ENCODE measurements around the gene TAGLN2.

Gene TAGLN2

DNA sequence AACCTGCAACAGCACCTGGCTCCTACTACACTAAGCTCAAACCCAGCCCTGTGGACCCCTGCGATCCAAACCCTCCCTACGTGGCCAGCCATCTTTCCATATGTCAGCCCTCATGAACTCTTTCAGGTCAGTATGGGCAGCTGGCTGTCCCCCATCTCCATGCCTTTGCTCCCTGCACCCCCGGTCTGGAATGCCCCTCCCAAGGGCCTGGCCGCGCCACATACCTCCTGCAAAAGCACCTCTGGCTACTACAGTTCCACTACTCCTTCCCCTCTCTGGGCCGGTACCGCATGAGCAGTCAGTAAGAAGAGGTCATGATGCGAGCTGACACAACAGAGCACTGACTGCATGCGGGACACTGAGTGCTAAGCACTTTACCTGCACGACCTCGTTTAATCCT lies 10.0 kb upstream of the TAGLN2 start:
- DNase-seq (ENCODE audit: low read depth) = no peak

DNA sequence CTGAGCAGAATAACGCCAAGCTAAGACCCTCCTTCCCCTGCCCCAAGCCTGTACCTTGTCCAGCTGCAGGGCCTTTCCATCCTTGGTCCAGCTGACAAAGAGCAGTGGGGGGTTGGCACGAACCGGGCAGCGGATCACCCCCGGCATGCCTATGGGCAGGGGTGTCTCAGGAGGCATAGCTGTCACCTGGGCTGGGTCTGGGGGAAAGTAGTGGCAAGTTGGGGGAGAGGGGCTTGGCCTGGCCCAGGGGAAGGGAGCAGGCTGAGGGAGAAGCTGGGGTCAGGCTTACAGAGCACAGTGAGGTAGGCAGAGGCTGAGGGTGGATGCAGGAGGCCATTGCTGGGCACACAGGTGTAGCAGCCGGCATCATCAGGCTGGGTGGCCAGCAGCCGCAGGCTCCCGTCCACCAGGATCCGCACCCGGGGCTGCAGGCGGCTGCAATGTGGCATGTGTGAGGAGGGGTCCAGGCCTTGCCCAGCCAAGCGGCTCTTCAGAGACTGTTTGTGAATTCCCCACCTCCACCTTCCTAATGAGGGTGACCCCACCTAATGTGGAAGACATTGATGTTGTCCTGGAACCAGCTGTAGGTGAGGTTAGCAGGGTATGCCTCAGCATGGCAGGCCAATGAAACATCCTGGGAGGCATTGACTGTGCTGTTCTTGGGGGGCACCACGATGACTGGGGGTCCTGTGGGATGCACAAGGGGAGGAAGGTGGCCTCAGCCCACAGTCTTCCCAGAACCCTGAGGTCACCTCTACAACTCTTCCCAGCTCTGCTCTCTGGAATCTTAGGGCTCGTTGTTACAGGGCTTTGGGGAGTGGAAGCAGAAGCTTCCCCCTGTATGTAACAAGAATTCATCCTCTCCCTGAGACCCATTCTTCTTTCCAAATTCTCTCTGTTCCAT lies 9.1 kb upstream of the TAGLN2 start:
- no peak for DNase-seq (ENCODE audit: low read depth)

DNA sequence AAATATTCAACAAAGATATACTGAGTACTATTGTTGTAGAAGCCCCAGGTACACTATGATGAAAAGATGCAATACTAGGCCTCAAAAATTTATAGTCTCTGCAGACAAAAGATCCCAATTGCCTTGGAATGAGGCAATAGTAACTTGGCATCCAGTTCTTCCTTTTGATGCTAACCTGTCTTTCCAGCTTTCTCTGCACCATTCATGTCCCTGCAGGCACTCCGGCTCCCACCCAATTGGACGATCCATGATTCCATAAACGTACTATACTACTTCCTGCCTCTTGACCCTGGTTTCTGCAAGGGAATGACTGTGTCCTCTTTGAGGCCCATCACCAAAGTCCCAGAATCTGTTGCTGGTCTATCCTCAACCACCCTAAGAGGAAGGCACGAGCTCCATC lies 8.0 kb upstream of the TAGLN2 start:
- no peak for DNase-seq (ENCODE audit: low read depth)

DNA sequence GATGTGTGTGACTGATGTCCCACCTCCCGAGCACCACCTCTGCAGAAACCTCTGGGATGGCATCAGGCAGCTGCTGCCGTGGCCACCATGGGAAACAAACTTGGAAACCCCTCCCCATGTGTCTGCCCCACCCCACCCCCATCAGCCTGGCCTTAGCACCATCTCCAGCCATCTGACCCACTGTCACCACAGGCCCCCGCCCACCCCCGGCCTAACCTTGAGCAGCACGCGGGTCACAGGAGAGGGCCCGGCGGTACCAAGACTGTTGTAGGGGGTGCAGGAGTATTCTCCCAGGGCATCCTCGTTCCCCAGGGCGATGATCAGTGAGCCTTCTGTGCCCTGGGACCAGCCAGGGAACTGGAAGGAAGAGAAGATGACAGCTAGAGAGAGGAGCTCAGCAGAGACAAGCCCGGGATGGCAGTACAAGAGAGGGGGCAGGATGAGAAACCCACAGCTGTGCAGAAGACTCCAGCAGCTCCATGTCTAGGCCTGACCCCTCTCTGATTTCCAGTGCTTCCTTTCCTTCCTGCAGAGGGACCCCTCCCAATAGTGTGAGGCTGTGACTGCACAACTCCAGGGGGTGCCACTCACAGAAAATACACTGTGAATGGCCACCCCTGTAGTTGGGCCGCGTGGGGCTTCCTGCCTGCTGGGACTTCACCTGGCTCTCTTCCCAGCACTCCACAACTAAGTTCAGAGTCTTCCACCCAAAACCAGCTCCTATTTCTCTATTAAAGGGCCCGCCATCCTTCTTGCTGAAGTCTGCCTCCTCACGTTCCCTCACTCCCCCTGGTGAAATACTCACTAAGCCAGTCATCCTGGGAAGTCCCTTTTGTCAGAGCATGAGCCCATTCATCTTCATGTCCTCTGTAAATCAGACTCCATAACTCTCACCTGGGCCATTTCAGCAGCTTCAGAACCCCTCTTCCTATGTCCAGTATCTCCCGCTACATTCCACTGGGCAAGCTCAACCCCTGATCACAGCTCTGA lies 7.3 kb upstream of the TAGLN2 start:
- no peak for DNase-seq (ENCODE audit: low read depth)

DNA sequence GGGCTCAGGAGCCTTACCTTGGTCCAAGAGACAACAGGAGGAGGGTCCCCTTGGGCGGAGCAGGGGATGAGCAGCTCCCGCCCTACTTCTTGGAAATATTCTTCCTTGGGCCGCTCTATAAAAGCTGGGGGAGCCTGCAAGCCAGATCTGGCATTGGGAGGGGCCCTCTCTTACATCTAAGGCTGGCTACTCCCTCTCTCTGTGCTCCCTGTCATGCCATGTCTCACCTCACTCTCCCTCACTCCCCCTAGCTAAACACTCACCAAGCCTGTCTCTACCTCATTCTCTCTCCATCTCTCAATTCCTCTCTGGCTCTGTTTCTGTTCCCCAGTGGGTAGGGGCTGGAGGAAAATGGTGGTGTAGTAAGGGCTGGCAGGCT lies 6.5 kb upstream of the TAGLN2 start:
- no peak for DNase-seq (ENCODE audit: low read depth)

DNA sequence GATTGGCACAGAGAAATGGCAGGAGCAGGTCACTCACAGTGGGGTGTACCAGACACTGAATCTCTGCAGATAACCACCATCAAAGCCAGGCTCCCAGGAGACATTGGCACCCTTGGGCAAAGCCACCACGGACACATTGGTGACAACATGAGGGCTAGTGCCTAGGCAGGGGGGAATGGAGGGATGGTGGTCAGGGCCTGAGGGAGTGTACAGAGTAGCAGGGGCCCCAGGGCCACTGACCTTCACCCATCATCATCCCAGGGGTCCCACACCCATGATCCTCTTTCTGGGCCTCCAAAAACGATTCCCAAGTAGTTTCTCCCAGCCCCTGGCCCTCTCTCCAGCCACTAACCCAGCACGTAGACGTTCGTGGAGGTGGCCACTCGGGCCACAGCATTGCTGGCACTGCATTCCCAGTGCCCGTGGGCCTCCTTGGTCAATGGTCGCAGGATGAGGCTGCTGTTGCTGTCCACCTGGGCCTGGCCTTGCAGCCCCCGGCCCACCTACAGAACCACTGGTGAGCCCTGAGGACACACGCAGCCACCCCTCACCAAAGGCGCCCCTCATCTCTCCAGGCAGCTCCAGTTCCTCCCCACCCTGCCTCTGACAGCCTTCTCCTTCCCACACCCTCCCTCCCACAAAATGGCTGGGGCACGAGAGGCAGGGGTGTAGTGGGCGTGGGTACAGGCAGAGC lies 5.9 kb upstream of the TAGLN2 start:
- DNase-seq (ENCODE audit: low read depth) = no peak

DNA sequence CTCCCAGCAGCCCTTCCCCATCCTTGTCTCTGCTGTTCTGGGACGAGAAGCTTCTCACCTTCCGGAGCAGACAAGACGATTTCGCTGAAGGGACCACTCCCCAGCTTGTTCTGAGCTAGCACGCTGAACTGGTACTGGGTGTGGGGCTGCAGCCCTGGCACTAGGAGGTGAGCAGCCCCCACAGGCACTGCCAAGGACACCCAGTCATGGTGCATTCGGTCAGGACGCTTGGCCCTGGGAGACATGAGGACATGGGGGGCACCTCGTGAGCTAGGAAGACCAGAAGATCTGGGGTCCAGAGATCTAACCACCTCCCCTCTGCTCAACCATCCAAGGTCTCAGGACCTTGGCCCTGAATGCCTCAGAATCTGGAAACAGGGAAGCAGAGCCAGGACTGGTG lies 5.3 kb upstream of the TAGLN2 start:
- no peak for DNase-seq (ENCODE audit: low read depth)

DNA sequence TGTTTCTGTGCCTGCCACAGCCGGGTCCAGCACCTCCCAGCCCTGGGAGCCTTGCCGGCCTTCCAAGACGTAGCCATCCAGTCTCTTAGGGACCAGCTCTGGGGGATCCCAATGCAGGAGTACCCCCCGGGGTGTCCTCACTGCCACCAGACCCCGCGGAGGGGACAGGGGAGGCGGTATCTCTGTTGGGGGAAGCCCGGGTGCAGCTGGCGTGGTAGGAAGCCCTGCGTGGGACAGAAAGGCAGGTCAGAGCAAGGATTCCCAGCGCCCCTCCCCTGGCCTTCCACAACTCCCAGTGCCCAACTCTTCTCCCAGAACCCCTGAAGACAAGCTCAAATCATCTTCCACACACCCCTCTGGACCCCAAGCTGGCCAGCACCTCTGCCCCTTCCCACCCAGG lies 4.9 kb upstream of the TAGLN2 start:
- DNase-seq (ENCODE audit: low read depth) = no peak

DNA sequence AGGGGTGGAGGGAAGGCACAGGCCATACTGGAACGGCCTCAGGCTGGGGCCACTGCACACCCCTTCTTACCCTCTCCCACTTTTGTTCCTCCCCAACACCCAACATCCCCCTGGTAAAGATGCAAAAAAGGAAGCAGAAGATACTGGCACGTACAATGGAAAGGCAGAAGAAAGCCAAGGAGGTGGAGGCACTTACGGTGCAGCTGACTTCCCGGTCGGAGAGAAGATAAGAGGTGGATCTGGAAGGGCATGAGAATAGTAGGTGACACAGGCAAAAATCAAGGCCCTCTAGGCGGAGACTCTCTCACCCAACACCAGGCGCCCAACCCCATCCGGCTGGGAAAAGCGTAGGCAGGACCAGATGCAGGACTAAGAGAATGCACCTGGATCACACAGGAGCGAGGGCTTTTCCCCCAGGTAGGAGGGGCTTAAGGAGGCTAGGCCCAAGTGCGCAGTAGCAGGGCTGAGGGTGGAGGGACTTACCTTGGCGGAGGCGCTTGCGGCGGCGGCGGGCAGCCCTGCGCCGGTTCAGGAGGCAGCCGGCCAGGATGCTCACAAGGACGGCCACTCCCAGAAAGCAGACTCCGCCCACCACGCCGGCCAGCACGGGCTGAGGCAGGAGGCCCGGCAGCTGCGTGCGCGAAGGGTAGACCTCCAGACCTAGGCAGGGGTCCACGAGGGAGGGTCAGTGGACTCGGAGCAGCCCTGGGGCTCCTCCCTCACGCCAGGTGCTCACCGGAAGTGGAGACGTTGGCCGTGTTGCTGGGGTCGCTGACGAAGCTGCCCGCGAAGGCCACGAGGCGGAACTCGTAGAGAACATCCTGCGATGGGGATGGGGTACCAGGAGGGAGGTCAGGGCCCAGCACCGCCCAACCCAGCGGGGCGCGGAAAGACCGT lies 4.1 kb upstream of the TAGLN2 start:
- DNase-seq (ENCODE audit: low read depth) = no peak

DNA sequence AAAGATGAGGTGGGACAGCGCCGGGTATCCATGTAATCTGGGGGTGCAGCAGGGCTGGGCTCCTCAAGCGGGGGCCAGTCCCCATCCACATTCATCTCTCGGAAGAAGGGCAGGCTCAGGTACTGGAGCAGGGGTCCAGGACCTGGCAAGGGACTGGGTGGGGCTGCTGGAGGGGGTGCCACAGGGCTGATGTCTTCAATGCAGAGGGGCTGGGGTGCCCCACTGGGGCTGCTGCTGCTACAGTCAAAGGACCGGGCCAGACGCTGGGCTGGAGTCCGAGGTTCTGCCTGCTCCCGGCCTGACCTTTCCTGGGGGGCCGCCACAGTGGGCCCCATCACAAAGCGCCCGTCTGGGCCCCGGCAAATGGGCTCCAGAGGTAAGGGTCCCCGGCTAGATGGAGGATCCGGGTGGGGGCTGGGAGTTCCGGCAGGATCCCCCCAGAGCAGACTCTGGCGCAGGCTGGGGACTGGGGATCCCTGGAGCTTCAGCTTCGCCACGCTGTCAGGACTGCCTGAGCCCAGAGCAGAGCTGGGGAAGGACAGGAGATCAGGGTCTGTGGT lies 3.3 kb upstream of the TAGLN2 start:
- DNase-seq (ENCODE audit: low read depth) = no peak

DNA sequence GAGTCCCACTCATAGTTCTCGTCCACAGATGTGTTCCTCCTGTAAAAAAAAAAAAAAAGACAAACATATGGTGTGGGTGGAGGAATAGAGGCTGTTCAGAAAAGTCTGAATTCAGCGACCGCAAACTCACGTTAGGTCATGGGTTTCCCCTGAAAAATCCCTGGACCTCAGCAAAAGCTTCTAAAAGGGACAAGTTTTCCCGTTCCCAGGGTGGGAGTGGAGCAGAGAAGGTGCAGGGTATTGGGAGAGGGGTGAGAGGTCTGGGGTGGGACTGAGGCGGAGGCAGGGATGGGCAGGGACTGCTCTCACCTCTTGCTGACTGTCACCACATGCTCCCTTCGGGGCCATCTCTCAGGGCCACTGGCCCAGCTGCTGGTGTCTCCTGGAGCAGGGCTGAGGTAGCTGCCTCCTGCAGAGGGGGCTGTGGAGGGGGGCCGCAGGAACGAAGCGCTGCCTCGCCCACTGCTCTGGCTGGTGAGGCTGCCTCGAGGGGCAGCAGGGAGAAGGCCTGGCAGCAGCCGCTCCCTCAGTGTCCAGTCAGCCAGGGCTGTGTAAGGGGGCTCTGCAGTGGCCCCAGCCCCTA lies 2.6 kb upstream of the TAGLN2 start:
- no peak for DNase-seq (ENCODE audit: low read depth)

DNA sequence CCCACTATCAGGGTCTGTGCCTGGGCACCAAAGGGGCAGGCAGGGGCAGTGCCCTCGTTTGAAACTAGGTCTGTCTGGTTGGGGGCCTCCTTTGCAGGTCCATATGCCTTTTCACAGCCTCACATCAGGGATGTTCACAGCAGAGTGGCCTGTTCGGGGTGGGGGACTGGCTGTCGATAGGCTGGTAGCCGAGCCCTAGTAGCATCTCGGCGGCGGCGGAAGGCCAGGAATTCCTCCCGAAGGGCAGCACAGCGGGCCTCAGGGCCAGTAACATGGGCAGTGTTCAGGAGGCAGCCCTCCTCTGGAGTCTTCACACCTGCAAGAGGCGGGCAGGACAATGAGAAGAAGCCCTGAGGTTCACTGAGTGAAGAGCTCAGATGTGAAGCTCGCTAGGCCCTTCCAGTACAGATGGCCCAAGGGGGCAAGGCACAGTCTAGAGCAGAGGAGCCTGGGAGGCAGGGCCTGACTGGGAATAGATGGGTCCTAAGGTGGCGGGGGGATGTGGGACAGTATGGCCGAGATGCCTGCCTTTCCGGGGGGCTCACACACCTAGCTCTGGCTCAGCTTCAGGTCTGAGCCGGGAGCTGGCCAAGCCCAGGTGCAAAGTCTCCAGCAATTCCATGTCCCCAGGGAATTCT lies 2.0 kb upstream of the TAGLN2 start:
- no peak for DNase-seq (ENCODE audit: low read depth)

DNA sequence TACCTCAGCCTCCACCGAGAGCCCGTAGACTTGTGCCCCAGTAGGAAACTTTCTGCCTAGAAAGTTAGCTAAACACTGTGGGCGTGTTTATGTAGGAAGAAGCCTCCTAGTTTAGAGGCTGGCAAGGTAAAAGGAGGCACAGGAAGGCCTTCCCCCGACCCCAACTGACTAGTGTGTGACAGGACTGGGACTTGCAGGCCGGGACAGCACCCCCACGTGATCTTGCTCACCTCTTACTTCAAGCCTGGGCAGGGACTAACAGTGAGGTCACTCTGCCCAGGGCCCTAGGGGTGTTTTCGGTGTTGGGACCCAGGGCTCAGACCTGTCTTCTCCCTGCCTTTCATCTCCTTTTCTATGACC lies 392 bp upstream of the TAGLN2 start:
- no peak for DNase-seq (ENCODE audit: low read depth)

DNA sequence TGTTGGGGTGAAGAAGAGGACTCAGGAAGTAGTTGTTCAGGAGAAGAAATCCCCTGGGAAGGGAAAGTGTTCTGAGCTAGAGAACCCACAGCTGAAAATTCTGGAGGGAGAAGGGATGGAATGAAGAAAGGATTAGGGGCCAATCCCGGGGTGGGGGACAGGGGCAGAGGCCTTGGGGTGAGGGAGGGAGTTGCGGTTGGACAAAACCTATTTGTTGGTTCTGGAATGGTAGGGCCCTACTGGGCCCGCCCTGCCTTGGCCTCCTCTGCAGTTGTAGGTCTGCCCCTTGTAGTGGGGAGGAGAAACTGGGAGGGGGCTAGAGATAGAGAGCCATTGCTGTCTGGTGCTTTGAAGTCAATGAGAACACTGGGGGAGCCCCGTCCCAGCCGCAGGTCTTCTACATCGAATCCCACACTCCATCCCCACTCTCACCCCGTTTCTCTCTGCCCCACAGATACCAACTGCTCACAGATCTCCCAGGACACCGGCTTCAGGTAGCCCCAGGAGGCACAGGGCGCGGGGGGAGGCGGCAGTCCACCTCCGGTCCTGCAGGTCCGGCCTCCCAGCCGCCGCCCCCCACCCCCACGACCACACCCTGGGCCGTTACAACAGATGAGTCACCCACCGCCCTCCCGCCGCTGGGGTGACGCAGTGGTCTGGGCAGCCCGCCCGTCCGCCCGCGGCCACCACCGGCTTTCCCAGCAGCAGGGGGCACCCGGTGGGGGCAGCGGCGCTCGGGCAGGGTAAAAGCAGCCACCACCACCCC lies 1.1 kb downstream of the TAGLN2 start:
- DNase-seq (ENCODE audit: low read depth) = peak; percentile 66

DNA sequence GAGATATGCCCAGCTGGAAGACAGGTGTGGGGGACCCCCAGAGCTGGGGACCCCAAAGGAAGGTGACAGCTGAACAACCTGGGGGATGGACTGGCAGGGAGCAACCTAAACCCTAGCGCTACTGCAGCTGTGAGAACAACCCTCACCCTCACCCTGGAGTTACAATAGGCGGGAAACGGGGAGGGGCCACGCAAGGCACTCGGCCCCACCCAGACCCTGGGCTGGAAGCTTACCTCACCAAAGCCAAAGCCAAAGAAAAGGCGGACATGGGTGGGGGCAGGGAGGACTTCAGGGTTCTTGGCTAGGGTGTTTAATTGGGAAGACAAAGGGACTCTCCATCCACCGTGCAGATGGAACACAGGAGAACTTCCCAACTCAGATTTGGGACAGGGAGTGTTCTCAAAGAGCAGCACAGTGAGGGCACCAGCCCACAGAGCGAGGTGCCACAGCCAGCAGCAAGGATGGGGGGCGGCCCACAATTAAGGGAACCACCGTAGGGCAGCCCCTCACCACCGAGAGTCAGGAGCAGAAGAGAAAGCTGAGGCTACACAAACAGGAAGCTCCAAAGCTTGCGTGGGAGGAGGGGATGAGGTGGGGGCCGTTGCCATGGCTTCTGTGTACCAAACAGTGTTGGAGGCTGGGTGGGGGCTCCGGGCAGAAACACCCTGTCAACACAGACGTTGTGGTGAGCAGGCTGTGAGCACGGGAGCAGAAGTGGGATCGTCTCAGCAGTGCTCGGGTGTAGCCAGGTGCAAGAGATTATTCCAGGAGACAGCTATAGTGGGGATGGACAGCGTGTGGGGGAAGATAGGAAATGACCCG lies 1.9 kb downstream of the TAGLN2 start:
- peak; percentile 75 for DNase-seq (ENCODE audit: low read depth)

DNA sequence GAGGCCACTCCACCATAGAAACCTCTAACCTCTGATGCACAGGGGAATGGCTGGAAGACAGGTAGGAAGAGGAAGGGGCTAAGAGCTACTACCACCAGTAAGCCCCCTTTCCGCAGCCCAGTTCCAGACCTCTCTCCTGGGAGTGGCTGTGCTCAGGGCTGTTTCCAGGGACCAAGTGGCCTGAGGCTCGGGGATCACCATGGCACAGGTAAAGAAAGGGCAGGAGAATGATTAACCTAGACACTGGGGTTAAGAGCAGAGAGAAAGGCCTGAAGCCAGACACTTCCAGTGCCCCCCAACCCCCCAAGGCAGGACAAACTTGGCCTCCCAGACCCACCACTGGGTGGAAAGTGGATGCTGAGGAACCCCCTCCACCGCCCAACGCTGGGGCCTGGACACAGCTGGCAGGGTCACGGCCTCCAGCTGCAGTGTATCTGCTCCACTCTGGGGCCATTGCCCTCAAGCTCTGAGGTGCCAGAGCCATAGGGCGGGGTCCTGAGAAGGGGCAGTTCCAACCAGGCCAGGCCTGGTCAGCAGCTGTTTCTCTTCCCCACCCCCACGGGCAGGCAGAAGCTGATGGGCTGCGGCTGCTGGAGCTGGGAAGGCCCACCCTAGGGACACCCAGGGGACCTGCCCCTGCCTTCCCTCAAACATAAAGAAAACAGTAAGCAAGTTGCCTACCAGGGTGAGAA lies 2.6 kb downstream of the TAGLN2 start:
- no peak for DNase-seq (ENCODE audit: low read depth)

DNA sequence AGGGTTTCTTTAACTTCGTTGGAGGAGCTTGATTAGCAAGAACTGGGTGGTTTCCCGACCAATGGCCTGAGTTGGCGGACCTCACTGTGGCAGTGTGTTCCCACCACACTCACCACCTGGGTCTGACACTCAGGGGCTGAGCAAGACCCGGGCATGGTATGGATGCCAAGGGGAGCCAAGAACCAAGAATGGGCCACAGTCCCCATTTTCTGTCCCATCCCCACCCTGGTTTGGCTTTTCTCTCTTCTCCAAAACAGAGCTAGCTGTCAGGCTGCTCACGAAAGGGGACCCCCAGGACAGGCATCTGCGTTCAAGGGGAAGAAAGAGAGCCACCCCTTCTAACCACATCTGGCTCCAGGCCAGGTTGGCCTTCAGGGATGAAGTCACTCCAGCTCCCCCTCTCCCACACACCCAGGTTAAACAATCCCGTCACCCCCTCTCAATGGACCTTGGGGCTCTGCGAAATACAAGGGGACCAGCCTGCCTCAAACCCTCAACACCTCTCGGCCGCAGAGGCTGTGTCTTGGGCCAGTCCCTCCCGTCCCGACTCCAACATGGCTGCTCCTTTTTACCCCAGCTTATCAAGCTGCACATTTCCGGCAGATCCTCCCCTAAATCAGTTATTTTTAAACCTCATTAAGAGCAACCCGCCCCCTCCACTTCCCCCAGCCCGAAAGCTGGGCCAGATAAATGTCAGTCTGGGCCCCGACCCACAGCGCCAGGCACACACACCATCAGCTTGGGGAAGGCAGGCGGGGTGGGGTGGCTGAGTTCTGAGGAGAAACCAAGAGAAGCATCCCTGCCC lies 3.4 kb downstream of the TAGLN2 start:
- DNase-seq (ENCODE audit: low read depth) = no peak
